ENCODE data around the gene WNT9B.
"Not testable (repeated sequence)": the region's sequence is repeated elsewhere in the genome, so short reads cannot be mapped to it uniquely, and the experiment has no call there.

The WNT9B gene

GRCh38 chr17:46916211-46916610 is 64.8 kb downstream of the WNT9B start:
- H3K4me1 ChIP-seq (ENCODE audit: control insufficient read depth, insufficient read depth, low read length): no peaks in the 10 kb centered on the region
- no peak overlapping the region for H3K9ac ChIP-seq (ENCODE audit: low read depth, low read length)
- no peaks in the 10 kb centered on the region for H3K36me3 ChIP-seq (ENCODE audit: control insufficient read depth, insufficient read depth, low read length)
- no peaks in the 10 kb centered on the region for H3K9me3 ChIP-seq (ENCODE audit: control insufficient read depth, insufficient read depth, low read length)
- H3K4me3 ChIP-seq (ENCODE audit: low read depth, low read length): no peak overlapping the region
- no peak overlapping the region for H3K27ac ChIP-seq (ENCODE audit: low read depth, low read length)
- H3K27me3 ChIP-seq (ENCODE audit: control insufficient read depth, insufficient read depth, low read length): no peaks in the 10 kb centered on the region

- no peak overlapping the region for H3K27ac ChIP-seq (ENCODE audit: low read depth, low read length)
- H3K4me3 ChIP-seq (ENCODE audit: low read depth, low read length): no peak overlapping the region
- no peaks in the 10 kb centered on the region for H3K36me3 ChIP-seq (ENCODE audit: control insufficient read depth, insufficient read depth, low read length)
- no peaks in the 10 kb centered on the region for H3K27me3 ChIP-seq (ENCODE audit: control insufficient read depth, insufficient read depth, low read length)
- H3K9me3 ChIP-seq (ENCODE audit: control insufficient read depth, insufficient read depth, low read length): no peaks in the 10 kb centered on the region
- no peaks in the 10 kb centered on the region for H3K4me1 ChIP-seq (ENCODE audit: control insufficient read depth, insufficient read depth, low read length)
- H3K9ac ChIP-seq (ENCODE audit: low read depth, low read length): no peak overlapping the region
These were observed 65.2 kb downstream of the WNT9B start for GRCh38 chr17:46916623-46917022.

DNA sequence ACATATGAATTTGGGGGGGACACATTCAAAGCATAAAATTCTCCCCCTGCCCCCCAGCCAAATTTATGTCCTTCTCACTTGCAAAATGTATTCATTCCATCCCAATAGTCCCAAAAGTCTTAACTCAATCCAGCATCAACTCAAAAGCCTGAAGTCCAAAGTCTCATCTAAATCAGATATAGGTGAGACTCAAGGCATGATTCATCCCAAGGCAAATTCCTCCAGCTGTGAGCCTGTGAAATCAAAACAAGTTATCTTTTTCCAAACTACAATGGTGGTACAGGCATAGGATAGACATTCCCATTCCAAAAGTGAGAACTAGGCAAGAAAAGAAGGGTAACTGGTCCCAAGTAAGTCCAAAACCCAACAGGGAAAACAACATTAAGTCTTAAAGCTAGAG is 65.7 kb downstream of the WNT9B start:
- Histone ChIP-seq H3K9me3 (ENCODE audit: control insufficient read depth, insufficient read depth, low read length) (no peaks in the 10 kb centered on the region), H3K36me3 (ENCODE audit: control insufficient read depth, insufficient read depth, low read length) (no peaks in the 10 kb centered on the region), H3K27ac (ENCODE audit: low read depth, low read length) (no peak overlapping the region), H3K4me3 (ENCODE audit: low read depth, low read length) (no peak overlapping the region), H3K9ac (ENCODE audit: low read depth, low read length) (no peak overlapping the region), H3K4me1 (ENCODE audit: control insufficient read depth, insufficient read depth, low read length) (no peaks in the 10 kb centered on the region), H3K27me3 (ENCODE audit: control insufficient read depth, insufficient read depth, low read length) (no peaks in the 10 kb centered on the region)

DNA sequence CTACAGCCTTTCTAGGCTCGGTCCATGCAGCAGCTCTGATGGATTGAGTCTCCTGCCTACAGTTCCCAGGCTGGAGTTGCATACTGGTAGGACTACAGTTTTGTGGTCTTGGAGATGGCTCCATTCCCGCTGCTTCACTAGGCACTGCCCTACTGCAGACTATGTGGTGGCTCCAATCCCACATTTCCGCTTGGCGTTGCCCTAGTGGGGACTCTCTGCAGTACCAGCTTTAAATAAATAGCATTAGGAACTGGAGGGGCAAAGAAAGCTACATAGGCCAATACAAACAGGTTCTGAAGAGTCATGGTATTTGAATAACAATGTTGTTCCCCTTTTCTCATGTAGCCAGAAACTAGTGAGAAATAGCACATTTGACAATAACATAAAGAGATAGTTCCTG is 66.1 kb downstream of the WNT9B start:
- no peak overlapping the region for H3K27ac ChIP-seq (ENCODE audit: low read depth, low read length)
- no peaks in the 10 kb centered on the region for H3K36me3 ChIP-seq (ENCODE audit: control insufficient read depth, insufficient read depth, low read length)
- no peaks in the 10 kb centered on the region for H3K27me3 ChIP-seq (ENCODE audit: control insufficient read depth, insufficient read depth, low read length)
- H3K9ac ChIP-seq (ENCODE audit: low read depth, low read length): no peak overlapping the region
- H3K4me1 ChIP-seq (ENCODE audit: control insufficient read depth, insufficient read depth, low read length): no peaks in the 10 kb centered on the region
- H3K9me3 ChIP-seq (ENCODE audit: control insufficient read depth, insufficient read depth, low read length): no peaks in the 10 kb centered on the region
- no peak overlapping the region for H3K4me3 ChIP-seq (ENCODE audit: low read depth, low read length)

DNA sequence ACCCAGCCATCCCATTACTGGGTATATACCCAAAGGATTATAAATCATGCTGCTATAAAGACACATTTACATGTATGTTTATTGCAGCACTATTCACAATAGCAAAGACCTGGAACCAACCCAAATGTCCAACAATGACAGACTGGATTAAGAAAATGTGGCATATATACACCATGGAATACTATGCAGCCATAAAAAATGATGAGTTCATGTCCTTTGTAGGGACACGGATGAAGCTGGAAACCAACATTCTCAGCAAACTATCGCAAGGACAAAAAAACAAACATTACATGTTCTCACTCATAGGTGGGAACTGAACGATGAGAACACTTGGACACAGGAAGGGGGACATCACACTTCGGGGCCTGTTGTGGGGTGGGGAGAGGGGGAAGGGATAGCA is 70.6 kb downstream of the WNT9B start:
- H3K27ac ChIP-seq (ENCODE audit: low read depth, low read length); H3K27me3 ChIP-seq (ENCODE audit: control insufficient read depth, insufficient read depth, low read length); H3K9ac ChIP-seq (ENCODE audit: low read depth, low read length); H3K9me3 ChIP-seq (ENCODE audit: control insufficient read depth, insufficient read depth, low read length); H3K4me1 ChIP-seq (ENCODE audit: control insufficient read depth, insufficient read depth, low read length); H3K36me3 ChIP-seq (ENCODE audit: control insufficient read depth, insufficient read depth, low read length): not testable (repeated sequence)
- peak overlapping the region; percentile 98; the same call in 1 of the 2 replicates for H3K4me3 ChIP-seq (ENCODE audit: low read depth, low read length)

DNA sequence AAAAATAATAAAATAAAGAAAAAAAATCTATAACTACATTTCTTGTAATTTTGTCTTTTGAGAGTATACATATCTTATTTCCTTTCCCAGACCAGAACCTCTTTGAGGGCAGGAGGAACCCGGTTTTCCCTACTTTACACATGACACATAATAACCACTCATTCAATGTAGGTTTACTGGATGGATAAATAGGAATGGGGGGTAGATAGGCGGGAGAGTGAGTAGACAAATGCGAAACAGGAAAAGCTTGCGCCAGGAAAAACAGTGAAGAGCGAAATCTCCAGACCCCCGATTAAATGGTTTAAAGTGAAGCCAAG is 71.1 kb downstream of the WNT9B start:
- Histone ChIP-seq H3K4me1 (ENCODE audit: control insufficient read depth, insufficient read depth, low read length) (no peaks in the 10 kb centered on the region; the same call in 1 of the 2 replicates), H3K9me3 (ENCODE audit: control insufficient read depth, insufficient read depth, low read length) (no peaks in the 10 kb centered on the region), H3K27me3 (ENCODE audit: control insufficient read depth, insufficient read depth, low read length) (no peaks in the 10 kb centered on the region), H3K27ac (ENCODE audit: low read depth, low read length) (peak overlapping the region; percentile 99), H3K9ac (ENCODE audit: low read depth, low read length) (peak overlapping the region; percentile 98), H3K36me3 (ENCODE audit: control insufficient read depth, insufficient read depth, low read length) (no peaks in the 10 kb centered on the region), H3K4me3 (ENCODE audit: low read depth, low read length) (peak overlapping the region; percentile 98)

DNA sequence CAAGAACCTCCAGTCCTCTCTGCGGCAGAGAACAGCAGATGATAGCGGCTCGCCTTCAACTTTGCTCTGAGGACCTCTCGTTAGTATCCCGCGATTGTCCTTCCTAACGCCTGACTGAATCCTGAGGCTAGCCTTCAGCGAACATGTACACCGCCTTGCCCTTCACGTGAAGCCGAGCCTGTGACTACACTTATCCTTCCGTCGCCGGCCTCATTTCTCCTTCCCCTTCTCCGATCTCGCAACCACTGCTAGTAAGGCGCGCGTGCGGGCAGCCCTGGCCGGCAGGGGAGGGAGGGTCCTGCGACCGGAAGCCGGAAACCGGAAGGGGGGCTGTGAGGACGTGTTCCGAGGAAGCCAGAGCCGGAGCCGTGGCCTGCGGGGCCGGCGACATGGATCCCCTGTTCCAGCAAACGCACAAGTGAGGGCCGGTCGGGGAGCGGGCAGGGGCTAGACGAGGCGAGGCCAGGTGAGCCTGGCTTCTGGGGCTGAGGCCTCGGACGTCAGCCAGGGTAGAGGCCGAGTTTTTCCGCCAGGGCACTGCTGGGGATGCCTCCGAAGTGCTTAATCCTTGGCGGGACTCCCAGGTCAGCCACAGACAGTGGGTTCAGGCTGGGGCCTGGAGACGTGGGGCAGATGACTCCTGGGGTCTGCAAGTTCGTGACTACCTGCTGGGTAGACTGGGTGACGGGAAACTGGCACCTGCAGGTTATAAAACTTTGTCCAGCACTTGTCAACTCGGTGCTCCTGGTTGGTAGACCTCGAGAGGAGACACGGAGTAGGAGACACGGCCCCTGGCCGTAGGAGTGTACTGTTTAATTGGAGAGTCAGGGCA is 71.6 kb downstream of the WNT9B start, which contains the start of gene GOSR2:
GOSR2 (plus strand) TSS at position 357 of the 832 bp plus-strand sequence; CDS start at position 390, 33 bp downstream.
- H3K4me1 ChIP-seq (ENCODE audit: control insufficient read depth, insufficient read depth, low read length): no peaks in the 10 kb centered on the region; the same call in 1 of the 2 replicates
- H3K9ac ChIP-seq (ENCODE audit: low read depth, low read length): peak within 1 kb of the TSS; percentile 98
- H3K27ac ChIP-seq (ENCODE audit: low read depth, low read length): peak within 1 kb of the TSS; percentile 99
- H3K27me3 ChIP-seq (ENCODE audit: control insufficient read depth, insufficient read depth, low read length): no peaks in the 10 kb centered on the region
- H3K36me3 ChIP-seq (ENCODE audit: control insufficient read depth, insufficient read depth, low read length): no peaks in the 10 kb centered on the region
- H3K9me3 ChIP-seq (ENCODE audit: control insufficient read depth, insufficient read depth, low read length): no peaks in the 10 kb centered on the region
- H3K4me3 ChIP-seq (ENCODE audit: low read depth, low read length): peak within 1 kb of the TSS; percentile 98

GRCh38 chr17:46925185-46925868 is 73.9 kb downstream of the WNT9B start:
- H3K4me3 ChIP-seq (ENCODE audit: low read depth, low read length): no peak overlapping the region
- H3K4me1 ChIP-seq (ENCODE audit: control insufficient read depth, insufficient read depth, low read length): no peaks in the 10 kb centered on the region; the same call in 1 of the 2 replicates
- H3K36me3 ChIP-seq (ENCODE audit: control insufficient read depth, insufficient read depth, low read length): peaks cover 11% of the 10 kb centered on the region
- H3K9ac ChIP-seq (ENCODE audit: low read depth, low read length): no peak overlapping the region
- no peaks in the 10 kb centered on the region for H3K9me3 ChIP-seq (ENCODE audit: control insufficient read depth, insufficient read depth, low read length)
- no peaks in the 10 kb centered on the region for H3K27me3 ChIP-seq (ENCODE audit: control insufficient read depth, insufficient read depth, low read length)
- H3K27ac ChIP-seq (ENCODE audit: low read depth, low read length): no peak overlapping the region

DNA sequence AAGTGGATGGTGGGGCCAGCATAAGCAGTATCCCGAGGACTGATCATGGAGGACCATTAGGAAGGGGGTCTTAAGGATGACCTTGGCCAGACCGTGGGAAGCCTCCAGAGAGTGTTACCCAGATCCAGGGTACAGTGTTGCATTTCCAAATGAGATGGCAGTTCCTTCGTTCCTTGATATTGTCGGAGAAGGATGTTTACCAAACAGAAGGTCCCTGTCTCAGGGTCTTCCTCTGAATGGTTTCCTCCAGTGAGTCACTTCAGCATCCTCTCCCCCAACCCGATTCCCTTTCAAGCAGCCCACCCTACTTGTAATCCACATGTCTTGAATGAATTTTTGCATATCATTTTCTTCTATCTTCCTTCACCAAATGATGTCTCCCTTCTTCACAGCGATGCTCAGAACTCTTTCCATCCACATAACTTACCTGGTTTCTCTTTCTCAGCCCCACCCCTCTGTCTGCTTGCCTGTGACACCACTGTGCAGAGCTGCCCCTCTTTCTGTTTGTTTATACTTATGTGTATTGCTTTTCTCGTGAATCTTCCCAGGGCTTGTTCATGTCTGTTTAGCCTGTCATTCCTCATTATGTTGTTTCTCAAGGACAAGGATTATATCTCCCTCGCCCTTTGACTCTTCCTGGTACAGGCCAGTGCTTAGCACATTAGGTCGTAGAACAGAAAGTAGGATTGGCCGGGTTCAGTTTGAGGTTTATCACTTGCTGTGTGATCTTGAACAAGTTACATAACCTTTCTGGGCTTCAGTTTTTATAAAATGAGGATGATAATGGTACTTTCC is 77.3 kb downstream of the WNT9B start:
- Histone ChIP-seq H3K27ac (ENCODE audit: low read depth, low read length) (no peak overlapping the region), H3K27me3 (ENCODE audit: control insufficient read depth, insufficient read depth, low read length) (no peaks in the 10 kb centered on the region), H3K9ac (ENCODE audit: low read depth, low read length) (no peak overlapping the region), H3K36me3 (ENCODE audit: control insufficient read depth, insufficient read depth, low read length) (peaks cover 44% of the 10 kb centered on the region), H3K4me3 (ENCODE audit: low read depth, low read length) (no peak overlapping the region), H3K9me3 (ENCODE audit: control insufficient read depth, insufficient read depth, low read length) (no peaks in the 10 kb centered on the region), H3K4me1 (ENCODE audit: control insufficient read depth, insufficient read depth, low read length) (no peaks in the 10 kb centered on the region; the same call in 1 of the 2 replicates)

DNA sequence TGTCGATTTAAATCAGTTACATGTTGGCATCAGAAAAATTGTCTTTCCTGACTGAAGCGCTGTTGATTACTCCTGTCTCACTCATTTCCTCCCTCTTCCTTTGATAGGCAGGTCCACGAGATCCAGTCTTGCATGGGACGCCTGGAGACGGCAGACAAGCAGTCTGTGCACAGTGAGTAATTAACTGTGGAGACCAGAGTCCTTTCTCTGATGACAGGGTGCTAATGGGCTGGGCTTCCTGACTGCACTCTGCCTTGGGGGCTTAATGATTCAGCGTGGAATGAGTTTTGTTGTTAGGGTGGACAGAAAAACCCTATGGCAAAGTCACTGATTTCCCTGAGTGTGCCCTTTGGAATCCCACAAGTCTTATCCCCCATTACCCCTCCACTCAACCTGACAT is 78.0 kb downstream of the WNT9B start:
- H3K4me1 ChIP-seq (ENCODE audit: control insufficient read depth, insufficient read depth, low read length): no peaks in the 10 kb centered on the region
- no peak overlapping the region for H3K9ac ChIP-seq (ENCODE audit: low read depth, low read length)
- H3K27ac ChIP-seq (ENCODE audit: low read depth, low read length): no peak overlapping the region
- no peak overlapping the region for H3K4me3 ChIP-seq (ENCODE audit: low read depth, low read length)
- H3K9me3 ChIP-seq (ENCODE audit: control insufficient read depth, insufficient read depth, low read length): no peaks in the 10 kb centered on the region
- H3K36me3 ChIP-seq (ENCODE audit: control insufficient read depth, insufficient read depth, low read length): peaks cover 52% of the 10 kb centered on the region
- no peaks in the 10 kb centered on the region for H3K27me3 ChIP-seq (ENCODE audit: control insufficient read depth, insufficient read depth, low read length)

All from HUES48 (cell line).